Measurements from ENCODE around the gene SAYSD1.

The SAYSD1 gene

DNA sequence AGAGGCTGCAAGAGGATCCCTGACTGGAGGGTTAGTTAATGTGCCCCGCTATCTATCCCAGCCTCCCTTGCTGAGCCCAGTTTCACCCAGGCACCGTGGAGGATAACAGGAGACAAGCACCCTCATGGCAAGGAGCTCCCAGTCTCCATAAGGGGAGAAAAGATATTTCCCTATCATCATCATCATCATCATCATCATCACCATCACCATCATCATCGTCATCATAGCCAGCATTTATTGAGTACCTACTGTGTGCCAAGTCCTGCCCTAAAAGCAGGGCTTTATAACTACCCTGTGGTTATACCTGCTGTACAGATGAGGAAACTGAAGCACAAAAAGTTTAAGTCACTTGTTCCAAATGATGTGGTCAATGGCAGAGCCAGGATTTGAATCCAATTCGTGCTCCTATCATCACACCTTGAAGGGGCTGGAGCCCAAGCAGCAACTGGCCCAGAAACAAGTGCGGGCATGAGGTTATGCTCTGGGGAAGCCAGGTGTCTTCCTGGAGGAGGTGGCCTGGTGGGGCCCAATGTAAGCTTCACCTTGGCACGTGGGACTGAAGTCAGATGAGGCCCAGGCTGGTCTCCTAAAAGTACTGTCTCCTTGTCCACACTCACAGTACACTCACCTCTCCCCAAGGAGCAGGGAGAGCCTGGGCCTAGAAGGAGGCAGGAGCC is 56.4 kb downstream of the SAYSD1 start:
- no peak for DNase-seq (ENCODE audit: low read depth)

- no peak for DNase-seq (ENCODE audit: low read depth)
Measured at GRCh38 chr6:39057251-39058155, 57.5 kb downstream of the SAYSD1 start.

GRCh38 chr6:39056681-39057080 is 58.3 kb downstream of the SAYSD1 start:
- no peak for DNase-seq (ENCODE audit: low read depth)

GRCh38 chr6:39056191-39056590 is 58.8 kb downstream of the SAYSD1 start:
- DNase-seq (ENCODE audit: low read depth), result no peak

GRCh38 chr6:39055661-39056060 is 59.3 kb downstream of the SAYSD1 start:
- no peak for DNase-seq (ENCODE audit: low read depth)

DNA sequence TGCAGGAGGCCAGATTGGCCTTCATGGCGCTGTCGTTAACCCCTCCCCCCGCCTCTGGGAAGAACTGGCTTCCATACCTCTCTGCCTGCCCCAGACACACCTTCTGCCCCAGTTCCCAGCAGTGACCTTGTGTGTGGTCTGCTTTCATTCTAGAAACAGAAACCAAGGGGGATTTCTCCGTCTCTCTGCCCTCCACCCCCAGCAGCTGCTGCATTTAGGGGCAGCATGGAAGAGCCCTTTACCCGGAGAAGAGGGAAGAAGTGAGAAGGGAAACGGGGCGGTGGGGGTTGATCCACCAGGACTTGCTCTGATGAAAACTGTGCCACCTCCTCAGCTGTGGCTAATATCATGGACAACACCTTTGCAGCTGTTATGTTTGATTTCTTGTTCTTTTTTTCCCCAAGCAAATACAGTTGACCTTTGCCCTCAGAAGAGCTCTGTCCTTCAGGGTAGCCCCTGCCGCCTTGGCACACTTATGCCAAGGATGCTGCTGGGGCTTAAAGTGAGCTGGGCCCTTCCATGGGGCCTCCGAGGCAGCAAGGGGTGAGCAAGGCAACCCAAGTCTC is 60.3 kb downstream of the SAYSD1 start:
- no peak for DNase-seq (ENCODE audit: low read depth)
